ENCODE measurements around the gene EYA2.
"Not testable (repeated sequence)": the region's sequence is repeated elsewhere in the genome, so short reads cannot be mapped to it uniquely, and the experiment has no call there.

DNA sequence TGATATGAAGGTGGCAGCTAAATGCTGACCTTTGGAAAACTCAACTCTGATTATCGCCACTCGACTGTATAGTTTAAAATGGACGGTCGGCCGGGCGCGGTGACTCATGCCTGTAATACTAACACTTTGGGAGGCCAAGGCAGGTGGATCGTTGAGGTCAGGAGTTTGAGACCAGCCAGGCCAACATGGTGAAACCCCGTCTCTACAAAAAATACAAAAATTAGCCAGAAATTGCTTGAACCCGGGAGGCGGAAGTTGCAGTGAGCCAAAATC is 310.1 kb downstream of the EYA2 start:
- TF ChIP-seq POLR2A (IDR thresholded peaks at IDR 0.05; ENCODE audit: extremely low read depth, insufficient read length); MYC (IDR thresholded peaks at IDR 0.05; ENCODE audit: low read depth, low read length): not testable (repeated sequence)
- TF ChIP-seq, protein P1, sequence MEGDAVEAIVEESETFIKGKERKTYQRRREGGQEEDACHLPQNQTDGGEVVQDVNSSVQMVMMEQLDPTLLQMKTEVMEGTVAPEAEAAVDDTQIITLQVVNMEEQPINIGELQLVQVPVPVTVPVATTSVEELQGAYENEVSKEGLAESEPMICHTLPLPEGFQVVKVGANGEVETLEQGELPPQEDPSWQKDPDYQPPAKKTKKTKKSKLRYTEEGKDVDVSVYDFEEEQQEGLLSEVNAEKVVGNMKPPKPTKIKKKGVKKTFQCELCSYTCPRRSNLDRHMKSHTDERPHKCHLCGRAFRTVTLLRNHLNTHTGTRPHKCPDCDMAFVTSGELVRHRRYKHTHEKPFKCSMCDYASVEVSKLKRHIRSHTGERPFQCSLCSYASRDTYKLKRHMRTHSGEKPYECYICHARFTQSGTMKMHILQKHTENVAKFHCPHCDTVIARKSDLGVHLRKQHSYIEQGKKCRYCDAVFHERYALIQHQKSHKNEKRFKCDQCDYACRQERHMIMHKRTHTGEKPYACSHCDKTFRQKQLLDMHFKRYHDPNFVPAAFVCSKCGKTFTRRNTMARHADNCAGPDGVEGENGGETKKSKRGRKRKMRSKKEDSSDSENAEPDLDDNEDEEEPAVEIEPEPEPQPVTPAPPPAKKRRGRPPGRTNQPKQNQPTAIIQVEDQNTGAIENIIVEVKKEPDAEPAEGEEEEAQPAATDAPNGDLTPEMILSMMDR (IDR thresholded peaks at IDR 0.05; ENCODE audit: low read depth, low read length) = not testable (repeated sequence)
- TF ChIP-seq, protein P2, sequence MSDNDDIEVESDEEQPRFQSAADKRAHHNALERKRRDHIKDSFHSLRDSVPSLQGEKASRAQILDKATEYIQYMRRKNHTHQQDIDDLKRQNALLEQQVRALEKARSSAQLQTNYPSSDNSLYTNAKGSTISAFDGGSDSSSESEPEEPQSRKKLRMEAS (IDR thresholded peaks at IDR 0.05; ENCODE audit: low read depth, low read length) = not testable (repeated sequence)

Data from NB4 (cell line).